K562 (cell line): ENCODE results near the gene GOLT1A.

Source experiments
- KDM5B ChIP-seq: fragments of 200-600 bp; sonication (generic); IDR thresholded peaks from 2 replicates; pipeline ENCODE4 v1.6.1; 2012; ENCODE audit warnings: low read depth, mild to moderate bottlenecking, moderate library complexity, low read length, control low read depth, inconsistent platforms; ENCODE audit not compliant: insufficient replicate concordance
- POLR2A ChIP-seq: fragments of 450-650 bp; conservative IDR thresholded peaks from 2 replicates; pipeline ENCODE4 v1.6.1; 2016
- SMAD4 ChIP-seq: fragments of 250-450 bp; sonication (Bioruptor Pico); conservative IDR thresholded peaks from 2 replicates; pipeline ENCODE4 v1.8.0; 2021; ENCODE audit warnings: inconsistent platforms, mild to moderate bottlenecking, moderate library complexity
- TAF1 ChIP-seq: IDR thresholded peaks from 2 replicates; pipeline ENCODE4 v1.6.1; 2011; ENCODE audit warnings: mild to moderate bottlenecking, low read length, moderate library complexity; ENCODE audit not compliant: insufficient read depth, control insufficient read depth, severe bottlenecking; ENCODE audit errors: extremely low read depth
- ZBTB49 ChIP-seq: sonication (generic); formaldehyde crosslinking; IDR thresholded peaks from 2 replicates; pipeline ENCODE4 v1.8.0; 2022; ENCODE audit warnings: missing genetic modification reagents, mild to moderate bottlenecking, borderline replicate concordance

- TF ChIP-seq SMAD4 (CRISPR knock-in tag) (no peak), KDM5B (no peak), ZBTB49 (CRISPR knock-in tag) (no peak), POLR2A (no peak), TAF1 (no peak)
Observed at GRCh38 chr1:204204944-204205343, 8.8 kb downstream of the GOLT1A start.
